ENCODE data around the gene UGT3A2.

DNA sequence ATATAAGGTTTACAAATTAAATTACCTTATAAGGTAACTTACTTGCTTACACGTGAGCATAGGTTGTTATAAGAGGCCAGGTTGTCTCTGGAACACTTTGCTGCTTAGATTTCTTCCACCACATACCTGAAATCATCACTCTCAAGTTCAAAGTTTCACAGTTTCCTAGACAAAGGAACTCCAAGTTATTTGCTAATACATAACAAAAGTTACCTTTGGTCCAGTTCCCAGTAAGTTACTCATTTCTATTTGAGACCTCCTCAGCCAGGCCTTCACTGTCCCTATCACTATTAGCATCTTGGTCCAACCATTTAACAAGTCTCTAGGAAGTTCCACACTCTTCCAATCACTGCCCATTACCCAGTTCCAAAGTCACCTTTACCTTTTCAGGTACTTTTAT lies 57.0 kb downstream of the UGT3A2 start:
- no peak for TF ChIP-seq EZH2 (IDR thresholded peaks at IDR 0.05; ENCODE audit: borderline replicate concordance, low read depth, low read length, severe bottlenecking)
- TF ChIP-seq, protein P1, sequence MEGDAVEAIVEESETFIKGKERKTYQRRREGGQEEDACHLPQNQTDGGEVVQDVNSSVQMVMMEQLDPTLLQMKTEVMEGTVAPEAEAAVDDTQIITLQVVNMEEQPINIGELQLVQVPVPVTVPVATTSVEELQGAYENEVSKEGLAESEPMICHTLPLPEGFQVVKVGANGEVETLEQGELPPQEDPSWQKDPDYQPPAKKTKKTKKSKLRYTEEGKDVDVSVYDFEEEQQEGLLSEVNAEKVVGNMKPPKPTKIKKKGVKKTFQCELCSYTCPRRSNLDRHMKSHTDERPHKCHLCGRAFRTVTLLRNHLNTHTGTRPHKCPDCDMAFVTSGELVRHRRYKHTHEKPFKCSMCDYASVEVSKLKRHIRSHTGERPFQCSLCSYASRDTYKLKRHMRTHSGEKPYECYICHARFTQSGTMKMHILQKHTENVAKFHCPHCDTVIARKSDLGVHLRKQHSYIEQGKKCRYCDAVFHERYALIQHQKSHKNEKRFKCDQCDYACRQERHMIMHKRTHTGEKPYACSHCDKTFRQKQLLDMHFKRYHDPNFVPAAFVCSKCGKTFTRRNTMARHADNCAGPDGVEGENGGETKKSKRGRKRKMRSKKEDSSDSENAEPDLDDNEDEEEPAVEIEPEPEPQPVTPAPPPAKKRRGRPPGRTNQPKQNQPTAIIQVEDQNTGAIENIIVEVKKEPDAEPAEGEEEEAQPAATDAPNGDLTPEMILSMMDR (IDR thresholded peaks at IDR 0.05; ENCODE audit: borderline replicate concordance, extremely low read depth, low read length, poor library complexity, severe bottlenecking), result no peak
